HG02588 (cell line): Measurements from ENCODE around the gene TEX19.

ENCODE experiments used
- ATAC-seq: cut with Tn5 transposase; IDR thresholded peaks from one replicate; pipeline ENCODE4 v1.9.1; 2021; ENCODE audit warnings: mild to moderate bottlenecking, moderate library complexity; ENCODE audit not compliant: unreplicated experiment

Gene TEX19

DNA sequence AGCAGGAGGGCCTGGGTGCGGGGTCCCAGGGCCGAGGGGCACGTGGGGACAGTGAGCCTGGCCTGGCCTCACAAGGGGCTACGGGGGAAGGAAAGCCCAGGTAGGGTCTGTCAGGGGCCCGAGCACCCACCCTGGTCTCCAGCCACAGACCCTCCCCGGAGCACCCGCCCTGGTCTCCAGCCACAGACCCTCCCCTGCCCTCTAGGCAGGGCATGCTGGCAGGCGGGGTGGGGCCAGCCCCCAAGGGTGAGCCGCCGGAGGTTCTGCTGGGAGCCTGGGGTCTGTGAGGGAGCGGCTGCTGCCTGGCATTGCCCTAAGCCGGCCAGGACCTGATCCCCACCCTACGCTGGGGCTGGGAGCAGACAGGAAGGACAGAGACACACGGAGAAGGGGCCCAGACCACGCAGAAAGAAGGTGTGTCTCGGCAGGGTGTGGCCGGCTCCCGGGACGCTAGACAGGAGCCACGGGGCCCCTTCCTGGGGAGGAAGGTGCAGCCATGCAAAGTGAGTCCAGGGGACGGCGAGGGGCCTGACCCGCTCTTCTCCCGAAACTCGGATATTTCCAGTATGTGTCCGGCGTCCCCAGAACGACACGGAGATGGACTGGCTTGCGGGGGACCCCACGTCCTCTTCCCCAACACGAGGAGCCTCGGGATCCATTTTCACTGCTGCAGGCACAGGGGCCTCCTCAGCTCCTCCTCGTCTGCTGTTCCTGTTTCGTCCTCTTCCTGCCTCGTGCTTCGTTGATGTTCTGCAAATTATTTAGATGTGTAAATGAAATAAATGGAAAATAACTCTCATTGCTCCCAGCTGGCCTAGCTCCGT lies 28.0 kb downstream of the TEX19 start:
- no peak for ATAC-seq

DNA sequence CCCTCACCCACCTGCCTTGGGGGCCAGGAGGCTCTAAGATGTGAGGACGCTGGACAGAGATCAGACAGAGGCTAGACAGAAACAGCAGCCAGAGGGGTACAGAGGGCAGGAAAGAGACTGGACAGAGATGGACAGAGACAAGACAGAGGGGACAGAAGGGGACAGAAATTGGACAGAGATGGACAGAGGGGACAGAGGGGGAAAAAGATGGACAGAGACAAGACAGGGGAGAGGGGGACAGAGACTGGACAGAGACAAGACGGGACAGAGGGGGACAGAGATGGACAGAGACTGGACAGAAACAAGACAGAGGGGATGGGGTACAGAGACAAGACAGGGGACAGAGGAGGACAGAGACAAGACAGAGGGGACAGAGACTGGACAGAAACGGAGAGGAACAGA lies 28.7 kb downstream of the TEX19 start:
- ATAC-seq = no peak

DNA sequence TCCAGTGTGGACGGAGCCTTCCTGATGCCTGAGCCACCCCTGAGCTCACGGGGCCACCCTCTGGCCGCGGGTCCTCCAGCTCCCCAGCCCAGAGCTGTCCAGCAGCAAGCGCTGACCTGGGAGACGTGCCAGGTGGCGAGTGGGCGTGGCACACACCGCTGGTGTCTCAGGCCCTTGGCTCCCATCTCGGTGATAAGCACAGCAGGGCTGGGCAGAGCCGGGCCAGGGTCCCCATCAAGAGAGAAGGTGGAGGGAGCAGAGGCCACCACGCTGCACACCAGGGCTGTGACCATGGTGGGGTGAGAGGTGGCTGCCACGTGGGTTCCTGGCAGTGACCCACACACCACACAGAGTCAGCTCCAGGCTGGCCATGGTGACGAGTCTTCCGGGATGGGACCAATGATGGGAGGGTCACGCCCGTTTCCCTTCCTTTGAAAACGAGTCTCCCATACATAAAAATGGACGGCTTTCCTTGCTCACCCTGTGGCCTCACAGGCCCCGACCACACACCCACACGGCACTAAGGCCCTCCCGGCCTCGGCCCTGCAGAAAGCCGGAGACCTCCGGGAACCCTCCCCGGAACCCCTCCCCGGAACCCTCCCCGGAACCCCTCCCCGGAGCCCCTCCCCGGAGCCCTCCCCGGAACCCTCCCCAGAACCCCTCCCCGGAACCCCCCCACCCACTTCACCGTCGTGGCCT lies 29.3 kb downstream of the TEX19 start:
- no peak for ATAC-seq

DNA sequence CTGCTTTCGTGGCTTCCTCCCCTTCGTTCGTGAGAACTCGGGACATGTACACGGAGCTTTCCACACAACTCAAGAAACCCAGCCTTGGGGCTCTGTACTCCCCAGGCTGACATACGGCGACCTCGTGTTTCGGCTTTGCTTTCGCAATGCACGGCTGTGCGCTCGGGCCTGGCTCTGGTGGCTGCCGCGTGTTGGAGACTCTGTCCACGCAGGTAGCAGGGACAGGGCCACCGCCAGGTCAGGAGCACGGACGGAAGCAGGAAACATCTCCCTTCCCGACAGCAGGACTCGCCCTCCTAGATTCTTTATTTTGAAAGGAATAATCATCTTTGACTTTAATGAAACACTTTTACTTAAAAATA lies 29.9 kb downstream of the TEX19 start:
- no peak for ATAC-seq

DNA sequence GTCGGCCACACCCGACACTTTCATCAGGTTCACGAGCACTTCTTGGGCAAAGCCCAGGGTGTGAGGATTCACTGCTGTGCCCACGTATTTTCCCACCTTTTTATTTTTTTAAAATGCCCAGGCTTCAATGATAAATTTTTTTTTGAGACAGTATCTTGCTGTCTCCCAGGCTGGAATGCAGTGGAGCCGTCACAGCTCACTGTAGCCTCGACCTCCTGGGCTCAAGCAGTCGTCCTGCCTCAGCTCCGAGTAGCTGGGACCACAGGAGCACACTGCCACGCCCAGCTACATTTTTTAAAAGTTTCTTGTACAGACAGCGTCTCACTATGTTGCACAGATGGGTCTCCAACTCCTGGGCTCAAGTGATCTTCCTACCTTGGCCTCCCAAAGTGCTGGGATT lies 30.3 kb downstream of the TEX19 start:
- no peak for ATAC-seq

DNA sequence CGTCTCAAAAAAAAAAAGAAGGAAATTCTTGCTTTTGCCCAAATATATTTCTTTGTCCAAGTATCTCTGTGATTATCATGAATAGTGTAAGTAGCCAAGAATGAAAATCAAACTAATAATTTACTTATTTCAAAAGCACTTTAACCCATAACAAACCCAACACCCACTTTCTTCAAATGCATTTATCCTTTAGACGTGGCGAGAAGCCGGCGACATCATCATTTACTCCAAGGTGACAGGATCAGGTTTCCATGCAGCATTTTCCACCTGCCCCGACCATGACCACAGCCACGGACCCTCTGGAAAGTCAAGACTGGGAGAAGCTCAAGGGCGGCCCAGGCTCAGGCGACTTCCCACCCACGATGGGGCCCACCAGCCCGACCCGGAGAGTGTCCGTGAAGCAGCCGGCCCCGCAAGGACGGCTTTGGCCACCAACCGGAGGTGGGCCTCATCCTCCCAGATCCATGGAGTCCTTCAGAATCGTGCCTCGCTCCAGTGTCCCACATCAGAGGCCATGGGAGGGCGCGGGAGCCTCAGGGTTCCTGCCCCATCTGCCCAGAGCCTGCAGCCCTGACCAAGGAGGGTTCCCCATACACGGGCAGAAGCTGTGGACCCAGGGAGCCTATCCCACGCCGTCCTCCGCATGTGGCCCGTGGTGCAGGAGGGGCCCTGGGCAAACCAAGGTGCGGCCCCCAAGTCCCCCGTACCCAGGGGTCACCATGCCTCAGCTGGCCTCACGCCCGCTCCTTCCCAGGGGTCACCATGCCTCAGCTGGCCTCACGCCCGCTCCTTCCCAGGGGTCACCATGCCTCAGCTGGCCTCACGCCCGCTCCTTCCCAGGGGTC lies 31.2 kb downstream of the TEX19 start:
- ATAC-seq = no peak

DNA sequence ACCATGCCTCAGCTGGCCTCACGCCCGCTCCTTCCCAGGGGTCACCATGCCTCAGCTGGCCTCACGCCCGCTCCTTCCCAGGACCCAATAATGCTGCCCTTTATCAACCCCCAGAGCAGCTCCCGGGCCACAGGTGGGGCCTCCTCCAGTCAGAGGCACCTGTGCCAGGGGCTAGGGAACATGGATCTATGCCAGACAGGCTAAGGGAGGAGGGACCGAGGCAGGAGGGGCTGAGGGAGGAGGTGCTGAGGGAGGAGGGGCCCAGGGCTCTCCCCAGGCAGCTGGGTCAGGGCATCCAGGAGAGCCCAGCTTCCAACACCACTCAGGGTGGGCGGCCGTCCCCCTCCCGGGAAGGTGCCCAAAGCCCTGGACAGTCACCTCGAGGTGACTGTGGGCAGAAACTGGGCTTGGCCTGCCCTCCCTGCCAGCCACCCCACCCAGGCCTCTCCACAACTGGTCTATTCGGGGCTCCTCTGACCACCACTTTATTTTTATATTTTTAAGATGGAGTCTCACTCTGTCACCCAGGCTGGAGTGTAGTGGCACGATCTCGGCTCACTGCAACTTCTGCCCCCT lies 31.9 kb downstream of the TEX19 start:
- ATAC-seq = no peak

DNA sequence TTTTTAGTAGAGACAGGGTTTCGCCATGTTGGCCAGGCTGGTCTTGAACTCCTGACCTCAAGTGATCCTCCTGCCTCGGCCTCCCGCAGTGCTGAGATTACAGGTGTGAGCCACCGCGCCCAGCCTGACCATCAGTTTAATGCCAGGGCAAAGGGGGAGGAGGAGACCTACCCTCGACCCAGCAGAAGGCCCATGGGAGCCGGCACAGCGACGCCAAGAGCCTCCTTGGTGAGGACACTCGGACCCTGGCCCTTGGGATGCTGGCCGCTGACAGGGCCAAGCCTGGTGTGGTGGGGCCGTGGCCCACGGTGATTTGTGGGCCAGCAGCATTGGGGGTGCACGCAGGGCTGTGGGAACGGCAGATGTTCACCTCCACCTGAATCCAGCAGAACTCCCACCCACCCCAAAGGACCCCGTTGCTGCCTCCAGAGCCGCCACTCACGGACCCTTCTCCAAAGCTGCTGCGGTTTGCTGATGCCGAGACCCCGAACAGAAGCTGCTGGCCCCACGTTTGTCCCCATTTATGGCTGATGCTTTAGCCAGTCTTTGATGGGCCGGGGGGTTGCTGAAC lies 32.5 kb downstream of the TEX19 start:
- ATAC-seq = no peak

DNA sequence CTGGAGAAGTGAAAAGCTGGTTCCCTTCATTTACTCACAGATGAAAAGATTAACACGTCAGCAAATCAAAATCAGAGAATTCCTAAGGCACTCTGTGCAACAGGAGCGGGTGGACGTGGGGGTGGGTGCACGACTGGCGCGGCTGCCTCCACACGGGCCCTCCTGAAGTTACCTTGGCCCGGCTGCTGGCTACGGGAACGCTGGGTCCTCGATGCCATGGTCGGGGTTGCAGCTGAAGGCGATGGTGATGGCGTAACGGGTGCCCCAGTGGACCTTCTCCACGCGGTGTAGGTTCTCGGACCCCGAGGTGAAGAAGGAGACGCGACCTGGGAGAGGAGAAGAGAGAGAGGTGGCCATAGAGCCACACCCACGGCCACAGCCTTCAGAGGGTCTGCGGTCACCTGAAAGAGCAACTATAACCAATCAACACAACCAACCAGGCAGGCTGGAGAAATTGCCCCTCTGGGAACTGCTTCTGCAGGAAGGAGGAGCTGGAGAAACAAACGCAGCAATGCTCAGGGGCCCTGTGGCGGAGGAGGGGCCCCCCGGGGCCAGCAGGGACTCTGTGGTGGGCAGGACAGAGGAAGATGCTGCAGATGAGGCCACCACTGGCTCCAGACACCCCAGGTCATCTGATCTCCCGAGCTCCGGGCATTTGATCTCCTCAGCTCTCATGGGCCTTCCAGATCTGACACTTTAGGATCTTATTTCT lies 33.3 kb downstream of the TEX19 start:
- ATAC-seq = no peak

DNA sequence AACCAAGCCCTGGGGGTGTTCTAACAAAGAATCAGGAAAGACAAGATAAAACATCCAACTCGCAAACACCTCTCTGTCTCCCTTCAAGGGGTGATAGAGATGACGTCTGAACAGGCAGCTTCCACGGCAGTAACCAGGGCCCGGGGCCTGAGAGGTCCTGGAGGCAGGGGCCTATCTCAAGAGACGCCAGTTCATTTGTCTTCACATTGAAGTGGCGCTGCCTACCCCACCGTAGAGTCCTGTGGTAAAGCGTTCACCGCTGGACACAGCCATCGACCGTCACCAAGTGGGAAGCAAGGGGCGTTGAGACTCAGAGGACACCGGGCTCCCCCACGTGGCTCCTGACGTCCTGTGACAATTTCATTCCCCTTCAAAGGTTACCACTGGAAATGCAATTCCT lies 33.9 kb downstream of the TEX19 start:
- no peak for ATAC-seq

DNA sequence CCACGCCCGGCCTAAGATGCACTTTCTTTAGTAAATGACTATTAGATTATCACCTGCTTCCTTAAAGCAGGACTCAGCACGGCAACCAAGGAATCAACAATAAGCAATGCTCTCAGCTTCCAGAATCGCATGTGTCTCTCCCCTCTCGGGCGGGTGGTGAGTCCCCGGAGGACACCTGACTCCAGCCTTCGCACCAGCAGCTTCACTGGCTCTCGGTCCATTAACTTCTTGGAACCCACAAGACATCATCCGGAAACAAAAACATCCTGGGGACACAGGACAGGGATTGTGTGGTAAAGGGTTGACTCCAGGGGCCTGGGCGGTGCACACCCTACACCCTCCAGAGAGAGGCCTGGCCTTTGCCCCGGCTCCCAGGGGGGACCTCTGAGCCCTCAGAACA lies 35.2 kb downstream of the TEX19 start:
- ATAC-seq = no peak

DNA sequence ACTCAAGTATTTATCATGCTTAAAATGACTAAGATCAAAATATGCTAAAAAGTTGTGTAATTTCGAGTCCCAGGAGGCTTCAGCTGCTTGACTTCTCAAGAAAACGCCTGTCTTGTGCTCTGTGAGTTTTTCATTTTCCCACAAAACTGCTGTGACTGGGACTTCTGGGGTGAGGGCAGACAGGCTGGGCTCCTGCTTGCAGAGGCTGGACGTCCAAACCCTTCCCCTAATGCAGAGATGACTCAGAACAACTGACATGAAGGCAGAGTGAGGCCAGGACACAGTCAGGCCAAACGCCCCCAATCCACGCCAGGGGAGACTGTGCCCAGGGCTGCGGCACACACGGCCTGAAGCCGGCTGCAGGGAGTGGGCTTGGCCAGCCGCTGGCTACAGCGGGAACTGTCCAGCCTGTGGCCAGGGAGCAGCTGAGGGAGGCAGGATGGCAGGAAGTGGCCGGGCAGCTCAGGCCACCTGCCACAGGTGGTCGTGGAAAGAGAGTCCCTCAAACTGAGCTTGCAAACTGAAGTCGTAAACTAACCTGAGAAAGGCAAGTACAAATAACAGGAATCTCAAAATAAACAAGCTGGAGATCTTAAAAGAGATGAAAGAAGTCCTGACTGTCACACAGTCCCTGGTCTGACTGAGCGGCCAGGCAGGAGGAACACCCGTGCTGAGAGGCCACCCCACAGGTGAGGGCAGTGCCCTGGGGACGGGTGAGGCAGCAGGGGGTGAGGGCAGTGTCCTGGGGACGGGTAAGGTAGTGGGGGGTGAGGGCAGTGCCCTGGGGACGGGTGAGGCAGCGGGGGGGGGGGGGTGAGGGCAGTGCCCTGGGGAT lies 37.8 kb downstream of the TEX19 start:
- no peak for ATAC-seq

DNA sequence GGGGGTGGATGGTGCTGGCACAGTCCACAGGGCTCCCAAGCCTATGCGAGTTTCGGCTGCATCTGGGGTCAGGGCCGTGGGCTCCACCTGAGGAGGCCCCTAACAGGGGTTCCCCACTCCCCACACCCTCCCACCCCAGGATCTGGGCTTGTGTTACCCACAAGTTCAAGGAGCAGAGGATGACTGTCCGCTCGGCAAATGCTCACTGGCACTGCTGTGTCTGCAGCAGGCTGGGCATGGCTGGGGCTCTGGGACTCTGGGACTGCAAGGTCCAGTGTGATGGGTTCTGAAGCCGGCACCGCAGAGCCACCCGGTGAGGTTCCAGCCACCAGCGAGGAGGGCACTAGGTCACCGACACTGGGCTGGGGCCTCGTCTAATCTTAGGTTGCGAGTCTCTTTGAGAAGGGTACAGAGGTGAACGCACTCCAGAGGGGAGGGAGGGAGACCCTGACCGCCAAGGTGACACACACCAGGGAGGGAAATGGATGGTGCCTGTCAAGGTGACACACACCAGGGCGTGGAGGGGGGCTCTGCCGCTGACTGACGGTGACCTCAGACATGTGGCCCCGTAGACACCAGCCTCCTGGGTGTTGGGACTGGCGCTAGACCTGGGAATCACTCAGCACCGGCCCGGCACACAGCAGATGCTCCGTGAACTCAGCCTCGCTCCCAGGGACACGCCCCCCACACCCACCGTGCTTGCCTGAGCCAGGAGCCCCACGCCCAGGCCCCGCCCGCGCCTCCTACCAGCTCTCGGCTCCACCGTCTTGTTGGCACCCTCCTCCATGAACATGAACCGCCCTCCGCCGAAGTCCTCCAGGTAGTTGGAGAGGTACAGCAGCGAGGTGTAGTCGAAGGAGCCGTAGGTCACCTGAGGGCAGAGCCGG lies 38.6 kb downstream of the TEX19 start:
- ATAC-seq = no peak

DNA sequence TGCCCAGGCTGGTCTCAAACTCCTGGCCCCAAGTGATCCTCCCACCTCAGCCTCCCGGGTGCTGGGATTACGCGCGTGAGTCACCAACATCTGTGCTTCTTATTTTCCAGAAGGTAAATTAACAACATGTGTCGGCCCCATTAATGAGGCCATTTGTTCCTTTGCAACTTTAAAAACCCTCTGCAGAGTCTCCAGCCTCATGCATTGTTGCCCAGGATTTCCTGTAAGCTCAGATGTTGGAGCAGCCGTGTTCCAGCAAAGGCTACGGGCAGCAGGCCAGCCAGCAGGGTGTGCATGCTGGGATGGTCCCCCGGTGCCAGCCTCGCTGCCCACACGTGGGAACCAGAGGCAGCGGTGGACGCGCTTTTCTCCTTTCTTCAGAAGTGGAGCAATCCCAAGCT lies 40.0 kb downstream of the TEX19 start:
- ATAC-seq = no peak

DNA sequence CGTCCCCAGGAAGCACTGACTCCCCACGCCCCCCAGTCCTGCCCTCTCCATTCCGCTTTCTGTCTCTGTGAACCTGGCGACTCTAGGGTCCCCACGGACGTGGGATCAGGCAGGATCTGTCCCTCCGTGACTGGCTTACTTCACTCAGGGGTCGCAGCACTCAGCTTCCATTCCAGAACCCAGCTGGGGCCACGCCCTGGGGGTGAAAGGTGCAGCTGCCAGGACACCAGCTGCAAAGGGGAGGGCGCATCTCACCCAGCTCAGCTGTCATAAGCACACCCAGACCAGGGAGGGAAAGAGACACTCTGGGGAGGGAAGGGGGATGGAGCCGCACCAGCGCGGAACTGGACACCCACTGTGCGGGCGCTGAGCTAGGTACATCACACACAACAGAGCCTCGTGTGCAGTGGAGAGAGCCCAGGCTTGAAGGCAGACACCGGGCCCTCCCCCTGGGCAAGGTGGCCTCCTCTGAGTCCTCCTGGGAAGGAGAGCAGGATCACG lies 40.6 kb downstream of the TEX19 start:
- no peak for ATAC-seq

DNA sequence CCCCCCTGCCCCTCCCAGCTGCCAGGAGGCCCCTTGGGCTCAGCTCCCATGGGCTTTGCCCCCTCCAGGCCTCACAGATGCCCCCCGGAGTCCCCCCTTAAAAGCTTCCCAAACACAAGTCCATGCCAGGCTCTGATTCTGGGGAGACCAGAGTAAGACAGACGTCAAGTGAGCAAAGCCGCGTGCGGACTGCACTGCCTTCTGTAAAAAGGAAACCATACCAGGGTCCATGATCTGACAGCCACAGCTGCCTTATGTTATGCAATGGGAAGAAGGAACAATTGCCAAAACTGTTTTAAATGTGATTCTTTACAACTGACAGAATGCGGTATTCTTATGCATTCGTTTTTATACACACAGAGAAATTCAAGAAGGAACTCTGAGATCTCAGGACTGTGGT lies 41.2 kb downstream of the TEX19 start:
- ATAC-seq = no peak

DNA sequence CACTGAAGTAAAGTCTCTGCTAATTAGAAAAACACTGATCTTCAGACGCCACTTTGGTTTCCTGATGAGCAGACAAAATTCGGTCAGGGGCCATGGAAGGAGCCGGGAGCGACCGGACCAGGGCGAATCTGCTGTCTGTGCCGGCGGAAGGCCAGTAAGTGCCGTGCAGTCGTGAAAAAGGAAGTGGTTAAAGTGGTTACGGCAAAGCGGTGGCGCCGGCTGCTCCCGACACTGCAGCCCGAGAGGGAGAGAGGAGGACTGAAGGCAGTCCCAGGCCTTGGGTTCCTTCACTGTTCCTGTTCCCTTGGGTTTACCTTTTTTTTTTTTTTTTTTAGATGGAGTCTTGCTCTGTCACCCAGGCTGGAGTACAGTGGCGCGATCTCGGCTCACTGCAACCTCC lies 41.8 kb downstream of the TEX19 start:
- no peak for ATAC-seq

DNA sequence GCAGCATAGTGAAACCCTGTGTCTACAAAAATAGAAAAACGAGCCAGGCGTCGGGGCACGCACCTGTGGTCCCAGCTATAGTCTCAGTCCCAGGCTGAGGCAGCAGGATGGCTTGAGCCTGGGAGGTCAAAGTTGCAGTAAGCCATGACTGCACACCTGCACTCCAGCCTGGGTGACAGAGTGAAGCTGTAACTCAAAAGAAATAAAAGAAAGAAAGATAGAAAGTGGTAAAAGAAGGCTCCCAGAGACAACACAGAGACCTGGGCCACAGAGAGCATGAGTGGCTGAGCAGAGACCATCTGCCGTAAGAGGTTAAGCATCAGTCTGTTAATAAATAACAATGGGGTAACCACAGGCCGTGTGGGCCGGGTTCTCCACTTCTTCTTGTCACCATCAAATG lies 43.8 kb downstream of the TEX19 start:
- peak; percentile 51 for ATAC-seq
